Endodermal cell (in vitro differentiated cells): ENCODE measurements around the gene B3GALT4. TPM values are rescaled to one million over a fixed set of nuclear protein-coding genes. Genes with fewer than 3 reads are reported as not detected.

Source experiments
- DNase-seq: peaks from one replicate; pipeline ENCODE4 v3.0.0-alpha.2; 2017
- H3K27ac ChIP-seq: 2 replicates; pipeline ENCODE4 v1.5.1; 2013; ENCODE audit warnings: mild to moderate bottlenecking, low read depth, low read length, moderate library complexity
- H3K27me3 ChIP-seq: 2 replicates; pipeline ENCODE4 v1.6.1; 2013; ENCODE audit warnings: mild to moderate bottlenecking, low read length, moderate library complexity; ENCODE audit not compliant: insufficient read depth, control insufficient read depth, poor library complexity, severe bottlenecking
- H3K36me3 ChIP-seq: 2 replicates; pipeline ENCODE4 v1.7.0; 2013; ENCODE audit warnings: mild to moderate bottlenecking, low read length, moderate library complexity; ENCODE audit not compliant: control insufficient read depth, insufficient read depth
- H3K4me1 ChIP-seq: one replicate; pipeline ENCODE4 v1.7.0; 2013; ENCODE audit warnings: low read length; ENCODE audit not compliant: control insufficient read depth, insufficient read depth
- H3K4me3 ChIP-seq: 2 replicates; pipeline ENCODE4 v1.5.1; 2013; ENCODE audit warnings: mild to moderate bottlenecking, low read length, moderate library complexity
- H3K9ac ChIP-seq: 2 replicates; pipeline ENCODE4 v1.6.1; 2013; ENCODE audit warnings: mild to moderate bottlenecking, low read length, moderate library complexity; ENCODE audit not compliant: poor library complexity, severe bottlenecking; ENCODE audit errors: extremely low read depth
- H3K9me3 ChIP-seq: 2 replicates; pipeline ENCODE4 v1.6.1; 2013; ENCODE audit warnings: mild to moderate bottlenecking, low read length, moderate library complexity; ENCODE audit not compliant: control insufficient read depth
- H3K27ac Mint-ChIP-seq: 2 replicates; pipeline ENCODE4 v1.8.0; 2020; ENCODE audit warnings: mixed read lengths
- H3K27me3 Mint-ChIP-seq: 2 replicates; pipeline ENCODE4 v1.8.0; 2021; ENCODE audit warnings: mild to moderate bottlenecking, mixed read lengths; ENCODE audit not compliant: insufficient read depth
- H3K36me3 Mint-ChIP-seq: 2 replicates; pipeline ENCODE4 v1.8.0; 2020; ENCODE audit warnings: low read depth, mixed read lengths
- H3K4me1 Mint-ChIP-seq: 2 replicates; pipeline ENCODE4 v1.8.0; 2020; ENCODE audit warnings: mixed read lengths
- H3K4me3 Mint-ChIP-seq: 2 replicates; pipeline ENCODE4 v1.8.0; 2020; ENCODE audit warnings: mild to moderate bottlenecking, moderate library complexity, mixed read lengths
- H3K9me3 Mint-ChIP-seq: 2 replicates; pipeline ENCODE4 v1.8.0; 2020; ENCODE audit warnings: mild to moderate bottlenecking, mixed read lengths
- CTCF ChIP-seq: fragments of 200-600 bp; sonication (generic); conservative IDR thresholded peaks from 2 replicates; pipeline ENCODE4 v1.5.0; 2021; ENCODE audit warnings: antibody characterized with exemption, mild to moderate bottlenecking
- WGBS, 2 experiments: methylation state at CpG; one replicate each; pipeline versions ENCODE4 v1.1.5 to v1.1.7; 2013; ENCODE audit warnings: missing lambda C conversion rate in 2 of 2, mixed read lengths in 1 of 2; ENCODE audit not compliant: insufficient coverage in 1 of 2, insufficient read length in 1 of 2; 5-methylcytosine and 5-hydroxymethylcytosine counted together
- total RNA-seq, 2 donors: library from RNA; stranded (reverse); fragmentation: NEBNext Ultra II Directional in 1 of 2; extraction: Animal tissue kit (Norgen Biotek cat#: 25700) in 1 of 2; gene quantifications; 2 replicates in 1 of 2; 3 replicates in 1 of 2; pipeline ENCODE4 v1.2.1, GENCODE V29; 2021

B3GALT4 gene
- total RNA-seq, 2 donors from 2014 or later = 3.9 to 5.5 TPM

- no peaks in the 10 kb centered on the region for H3K27me3 ChIP-seq
- Mint-ChIP-seq H3K9me3 (no peaks in the 10 kb centered on the region), H3K27me3 (peaks cover under 1% of the 10 kb centered on the region), H3K36me3 (peaks cover 36% of the 10 kb centered on the region), H3K4me3 (no peak overlapping the region), H3K4me1 (peaks cover 37% of the 10 kb centered on the region), H3K27ac (peak overlapping the region; percentile 78)
- no peak for DNase-seq
- H3K9me3 ChIP-seq = no peaks in the 10 kb centered on the region
- H3K9ac ChIP-seq = no peak overlapping the region
- peaks cover 17% of the 10 kb centered on the region for H3K4me1 ChIP-seq
- H3K36me3 ChIP-seq = peaks cover 30% of the 10 kb centered on the region
- TF ChIP-seq CTCF = no peak
- no peak overlapping the region for H3K27ac ChIP-seq
- H3K4me3 ChIP-seq = no peak overlapping the region
- 75 to 95% methylated on average over 1 to 3 of the region's 3 CpGs for WGBS, 2 experiments
These were observed 43.0 kb downstream of the B3GALT4 start for GRCh38 chr6:33319939-33320314.

- Histone ChIP-seq H3K9me3 (no peaks in the 10 kb centered on the region), H3K27me3 (no peaks in the 10 kb centered on the region), H3K9ac (no peak overlapping the region), H3K36me3 (peaks cover 30% of the 10 kb centered on the region), H3K27ac (no peak overlapping the region), H3K4me3 (peak overlapping the region; percentile 97), H3K4me1 (peaks cover 17% of the 10 kb centered on the region)
- peaks cover 36% of the 10 kb centered on the region for H3K36me3 Mint-ChIP-seq
- WGBS, 2 experiments = 92 to 93% methylated on average over 31 to 32 of the region's 32 CpGs
- no peak for DNase-seq
- H3K9me3 Mint-ChIP-seq = no peaks in the 10 kb centered on the region
- peaks cover 37% of the 10 kb centered on the region for H3K4me1 Mint-ChIP-seq
- H3K27me3 Mint-ChIP-seq = no peaks in the 10 kb centered on the region
- TF ChIP-seq CTCF = no peak
- H3K27ac Mint-ChIP-seq = peak overlapping the region; percentile 78
- H3K4me3 Mint-ChIP-seq = peak overlapping the region; percentile 98
These were observed 43.6 kb downstream of the B3GALT4 start for GRCh38 chr6:33320315-33321181.

GRCh38 chr6:33321227-33321626, 44.3 kb downstream of the B3GALT4 start:
- Histone ChIP-seq H3K4me1 (peaks cover 17% of the 10 kb centered on the region), H3K9ac (no peak overlapping the region), H3K9me3 (no peaks in the 10 kb centered on the region), H3K27ac (no peak overlapping the region), H3K36me3 (peaks cover 30% of the 10 kb centered on the region), H3K4me3 (peak overlapping the region; percentile 97), H3K27me3 (no peaks in the 10 kb centered on the region)
- H3K9me3 Mint-ChIP-seq = no peaks in the 10 kb centered on the region
- TF ChIP-seq CTCF = no peak
- peaks cover 34% of the 10 kb centered on the region for H3K36me3 Mint-ChIP-seq
- H3K27ac Mint-ChIP-seq = peak overlapping the region; percentile 78
- DNase-seq = no peak
- H3K27me3 Mint-ChIP-seq = no peaks in the 10 kb centered on the region
- 84 to 88% methylated on average over 9 of the region's 9 CpGs for WGBS, 2 experiments
- peaks cover 37% of the 10 kb centered on the region for H3K4me1 Mint-ChIP-seq
- peak overlapping the region; percentile 98 for H3K4me3 Mint-ChIP-seq
